ENCODE results near the gene TTF1. TPM values are rescaled to one million over a fixed set of nuclear protein-coding genes. Genes with fewer than 3 reads are reported as not detected.

Gene TTF1
- total and polyA plus RNA-seq, 10 of the 15 experiments (the other 5 are each of a cell fraction or from before 2014, with no cell fraction given) = 11.3 to 25.5 (median 16.0) TPM

GRCh38 chr9:132434881-132435280 is 28.2 kb upstream of the TTF1 start:
- H3K27me3 ChIP-seq (replicated peaks in 1 of 2; ENCODE audit: control insufficient read depth in 2 of 2, insufficient read depth in 2 of 2, low read length in 1 of 2) = peaks cover 0 to 4% of the 10 kb centered on the region in 2 experiments; a peak in 3 of 4 replicates
- H3K9ac ChIP-seq (ENCODE audit: control insufficient read depth, insufficient read depth, low read length) = no peak overlapping the region
- POLR2A ChIA-PET = no interaction called here
- no peaks in the 10 kb centered on the region for H3K9me3 ChIP-seq (replicated peaks; ENCODE audit: control insufficient read depth, insufficient read depth, low read length)
- intact Hi-C loops (cut with micrococcal nuclease; ENCODE audit: unreplicated experiment) = no loop called here
- no peaks in the 10 kb centered on the region for H3K36me3 ChIP-seq (ENCODE audit: control insufficient read depth in 2 of 2, insufficient read depth in 2 of 2, low read length in 1 of 2)
- no TSS peak for BruUV-seq (replicated peaks)
- TF ChIP-seq RFX5 (IDR thresholded peaks at IDR 0.05; ENCODE audit: low read depth, low read length) (no peak), CHD4 (IDR thresholded peaks at IDR 0.05) (no peak), ATF3 (IDR thresholded peaks at IDR 0.05; ENCODE audit: borderline replicate concordance, extremely low read depth, low read depth, low read length) (no peak), REST (IDR thresholded peaks at IDR 0.05; ENCODE audit: low read depth, low read length) (no peak), MEF2A (IDR thresholded peaks at IDR 0.05; ENCODE audit: insufficient read depth, low read depth, low read length) (no peak), HDAC6 (IDR thresholded peaks at IDR 0.05; ENCODE audit: unreplicated experiment) (no peak)
- CTCF ChIA-PET = no interaction called here
- H3K27ac ChIP-seq (ENCODE audit: control insufficient read depth, insufficient read depth) = no peak overlapping the region
- DNase-seq (ENCODE audit: low read depth, low spot score) (no peak), ATAC-seq (no peak), FAIRE-seq (no peak)
- H2AFZ ChIP-seq (ENCODE audit: control insufficient read depth, low read depth, low read length) = no peak overlapping the region
- no peaks in the 10 kb centered on the region for H4K20me1 ChIP-seq (ENCODE audit: control insufficient read depth, insufficient read depth)
- H3K4me2 ChIP-seq (ENCODE audit: control insufficient read depth, insufficient read depth) = no peak overlapping the region
- in situ Hi-C loops (cut with MboI) = no loop called here
- H3K4me1 ChIP-seq (ENCODE audit: control insufficient read depth, insufficient read depth, low read length) = no peaks in the 10 kb centered on the region
- SMC1A ChIA-PET (ENCODE audit: uncharacterized antibody, unreplicated experiment) = interaction anchor here (0.5 kb wide), 1 partner anchor 20 kb away, joined by 3 read pairs; no protein-coding TSS in a partner anchor
- no peak overlapping the region for H3K4me3 ChIP-seq
- WGBS (ENCODE audit: insufficient coverage, insufficient replicate concordance, low lambda C conversion rate, missing lambda C conversion rate) = 60% methylated on average over 10 of the region's 10 CpGs
- no peaks in the 10 kb centered on the region for H3K79me2 ChIP-seq (ENCODE audit: control insufficient read depth, insufficient read depth, low read length)
- RAD21 ChIA-PET (ENCODE audit: unreplicated experiment) = no interaction called here

Measured in GM12878 (cell line).